GM18873 (cell line): ENCODE results near the gene LRRC74B.

Experiments used
- ATAC-seq: cut with Tn5 transposase; IDR thresholded peaks from one replicate; pipeline ENCODE4 v1.9.1; 2021; ENCODE audit warnings: mild to moderate bottlenecking, moderate library complexity, moderate number of reproducible peaks; ENCODE audit not compliant: unreplicated experiment, low FRiP score

Gene LRRC74B

DNA sequence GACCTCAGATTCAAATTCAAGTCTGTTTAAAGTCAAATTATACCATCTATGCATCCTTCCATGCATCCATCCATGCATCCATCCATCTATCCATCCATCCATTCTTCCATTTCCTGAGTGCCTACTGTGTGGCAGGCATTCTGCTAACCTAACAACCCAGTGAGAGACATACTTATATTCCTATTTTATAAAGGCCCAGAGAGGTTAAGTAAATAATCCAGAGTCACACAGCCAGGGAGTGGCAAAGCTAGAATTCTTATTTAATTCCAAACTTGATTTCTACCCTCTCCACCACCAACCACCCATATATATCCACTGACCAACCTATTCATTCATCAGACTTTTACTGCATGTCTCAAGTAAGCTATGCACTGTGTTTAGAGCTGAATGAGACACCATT, 53.8 kb downstream of the LRRC74B start:
- no peak for ATAC-seq

DNA sequence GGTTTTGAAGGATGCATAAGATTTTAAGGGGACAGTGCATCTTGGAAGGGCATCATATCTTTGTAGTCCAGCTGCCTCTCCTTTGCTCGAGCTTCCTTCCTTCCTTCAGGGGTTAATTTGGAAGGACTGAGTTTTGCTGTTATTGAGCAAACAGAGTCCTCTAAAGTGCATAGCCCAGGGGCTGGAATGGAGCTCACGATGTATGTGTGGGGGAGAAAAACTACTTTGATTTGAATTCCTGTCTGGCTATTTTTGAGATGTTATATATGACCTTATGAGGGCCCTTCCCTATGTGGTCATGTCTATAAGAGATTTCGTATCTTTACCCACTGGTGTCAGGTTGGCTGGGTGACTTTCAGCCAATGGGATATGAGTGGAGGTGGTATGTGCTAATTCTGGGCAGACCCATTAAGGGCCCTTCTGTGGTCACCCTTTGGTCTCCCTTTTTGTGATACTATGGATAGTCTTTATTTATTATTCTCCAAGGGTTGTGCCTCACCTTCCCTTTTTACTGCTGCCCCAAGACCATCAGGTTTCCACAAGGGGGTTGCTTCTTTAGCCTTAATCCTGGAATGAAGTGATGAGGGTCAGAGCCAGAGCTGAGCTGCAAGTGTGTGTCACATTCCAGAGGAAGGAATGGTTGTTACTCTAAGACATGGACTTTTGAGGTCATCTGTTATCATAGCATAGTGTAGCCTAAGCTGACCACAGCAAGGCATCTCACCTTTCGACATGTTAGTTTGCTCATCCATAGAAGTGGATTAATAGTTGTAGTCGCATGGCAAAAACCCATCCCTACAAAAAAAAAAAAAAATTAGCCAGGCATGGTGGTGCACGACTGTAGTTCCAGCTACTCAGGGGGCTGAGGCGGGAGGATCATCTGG, 54.6 kb downstream of the LRRC74B start:
- no peak for ATAC-seq

DNA sequence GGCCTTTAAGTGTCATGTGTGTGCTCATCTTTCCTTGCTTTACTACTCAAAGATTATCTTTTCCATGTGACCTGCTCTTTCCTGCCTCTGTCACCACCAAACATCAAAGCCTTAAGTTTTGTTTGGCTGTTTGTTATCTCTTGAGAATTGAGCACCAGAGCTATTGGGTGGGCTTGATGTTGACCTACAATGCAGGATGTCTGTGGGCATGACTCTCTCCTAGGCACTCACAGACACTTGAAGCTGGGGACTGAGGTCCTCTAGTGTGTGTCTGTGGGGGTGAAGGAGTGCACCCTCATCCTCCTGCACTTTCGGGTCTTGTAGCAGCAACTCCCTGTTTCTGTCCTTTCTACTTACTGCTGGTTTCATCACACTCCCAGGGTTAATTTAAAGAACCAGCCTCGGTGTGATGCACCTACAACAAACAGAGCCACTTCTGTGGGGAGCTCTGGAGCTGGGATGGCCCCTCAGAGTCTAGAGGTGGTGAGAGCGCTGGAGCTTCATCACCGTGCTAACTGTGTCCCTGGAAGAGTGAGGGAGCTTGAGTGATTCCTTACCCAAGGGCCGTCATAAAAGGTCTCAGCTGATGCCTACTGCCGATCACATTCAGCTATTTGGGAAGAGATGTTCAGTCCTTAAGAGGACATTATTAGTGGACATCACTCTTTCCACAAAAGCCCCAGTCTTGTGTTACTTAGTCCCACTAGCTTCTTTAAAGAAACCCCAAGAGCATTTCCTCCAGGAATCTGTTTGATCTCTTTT, 56.3 kb downstream of the LRRC74B start:
- ATAC-seq, result no peak

DNA sequence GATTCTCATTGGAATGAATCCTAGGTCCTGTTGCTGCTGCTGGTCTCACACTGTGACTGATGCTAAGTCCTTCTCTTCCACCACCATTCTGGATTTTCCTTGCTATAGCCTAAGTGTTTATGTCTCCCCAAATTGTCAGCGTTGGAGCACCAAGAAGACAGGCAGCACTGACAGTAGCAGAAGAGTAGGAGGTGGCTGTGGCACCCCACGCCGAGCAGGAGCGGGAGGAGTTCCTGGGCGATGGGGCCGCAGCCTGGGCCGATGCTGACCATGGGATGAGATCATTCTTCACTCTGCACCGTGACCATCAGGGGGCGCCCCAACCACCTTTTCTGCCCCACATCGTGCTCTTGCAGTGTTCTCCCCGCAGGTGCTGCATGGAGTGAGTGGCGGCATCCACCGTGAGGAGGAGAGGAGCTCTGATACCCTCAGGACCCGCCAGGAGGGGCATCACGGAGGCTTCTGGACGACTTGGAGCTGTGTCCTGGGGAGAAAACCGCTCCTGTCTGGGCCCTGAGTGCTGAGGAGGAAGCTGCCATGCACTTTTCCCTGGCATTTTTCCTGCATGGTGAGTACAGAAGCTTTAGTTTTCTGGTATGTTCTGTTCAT, 57.0 kb downstream of the LRRC74B start:
- no peak for ATAC-seq

DNA sequence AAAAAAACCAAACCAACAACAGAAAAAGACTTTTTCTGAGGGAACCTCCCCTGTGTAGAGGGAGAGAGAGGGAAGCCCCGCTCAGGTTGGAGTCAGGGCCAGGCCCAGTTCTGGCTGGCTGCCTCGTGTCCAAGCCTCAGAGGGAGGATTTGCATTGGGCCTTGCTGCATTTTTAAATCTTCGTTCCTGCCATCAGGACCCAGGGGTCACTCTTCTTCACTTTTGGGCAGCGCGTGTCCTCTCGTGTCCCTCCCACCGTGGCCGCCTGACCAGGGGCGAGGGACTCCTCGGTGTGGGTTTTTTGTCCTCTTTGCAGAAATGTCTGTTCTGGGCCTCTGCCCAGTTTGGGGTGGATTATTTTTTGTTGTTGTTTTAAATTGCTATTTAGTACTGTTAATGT, 57.9 kb downstream of the LRRC74B start:
- ATAC-seq, result no peak

DNA sequence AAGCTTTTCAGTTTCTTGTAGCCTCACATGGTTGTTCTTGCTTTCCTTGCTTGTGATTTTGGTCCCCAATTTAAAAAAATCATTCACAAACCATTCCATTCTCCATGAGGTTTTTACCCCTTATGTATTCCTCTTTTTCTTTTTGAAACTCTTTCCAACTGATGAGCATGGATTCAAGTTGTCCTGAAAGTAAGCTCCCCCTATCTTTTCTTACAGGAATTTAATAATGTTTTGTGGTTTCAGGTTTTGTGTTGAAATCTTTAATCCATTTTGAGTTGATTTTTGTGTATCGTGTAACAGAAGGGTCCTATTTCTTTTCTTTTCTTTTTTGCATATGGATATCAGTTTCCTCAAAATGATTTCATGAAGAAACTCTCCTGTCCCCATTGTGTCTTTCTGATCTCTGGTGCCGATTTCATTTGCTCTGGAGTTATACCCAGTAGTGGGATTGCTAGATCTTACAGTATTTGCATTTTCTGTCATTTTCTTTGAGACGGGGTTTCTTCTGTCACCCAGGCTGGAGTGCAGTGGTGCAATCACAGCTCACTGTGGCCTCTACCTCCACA, 58.5 kb downstream of the LRRC74B start:
- no peak for ATAC-seq

DNA sequence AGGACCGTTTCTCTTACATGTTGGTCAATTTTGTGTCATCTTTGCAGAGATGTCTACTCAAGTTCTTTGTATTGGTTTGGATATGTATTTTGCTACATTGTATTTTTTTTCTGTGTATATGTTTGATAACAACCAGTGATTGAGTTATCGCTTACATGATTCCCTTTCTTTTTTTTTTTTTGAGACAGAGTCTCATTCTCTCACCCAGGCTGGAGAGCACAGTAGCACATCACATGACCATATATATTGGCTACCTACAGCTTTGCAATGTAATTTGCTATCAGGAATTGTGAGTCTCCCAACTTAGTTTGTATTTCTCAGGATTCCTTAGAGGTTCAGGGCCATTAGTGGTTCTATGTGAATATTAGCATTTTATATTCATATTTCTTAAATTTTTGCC, 59.5 kb downstream of the LRRC74B start:
- no peak for ATAC-seq

DNA sequence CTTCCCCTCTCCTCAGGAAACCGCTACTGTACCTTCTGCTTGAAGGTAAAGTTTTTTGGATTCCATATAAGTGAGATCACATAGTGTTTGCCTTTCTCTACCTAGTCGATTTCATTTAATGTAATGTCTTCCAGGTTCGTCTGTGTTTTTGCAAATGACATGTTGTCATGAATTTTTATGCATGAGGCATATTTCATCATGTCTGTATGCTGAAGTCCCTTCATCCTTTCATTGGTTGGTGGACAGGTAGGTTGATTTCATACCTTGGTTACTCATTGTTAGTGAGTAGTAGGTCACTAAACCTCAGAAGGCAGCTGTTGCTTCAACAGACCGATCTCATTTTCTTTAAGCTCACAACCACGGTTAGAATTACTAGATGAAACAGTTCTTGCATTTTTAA, 60.3 kb downstream of the LRRC74B start:
- ATAC-seq, result no peak

DNA sequence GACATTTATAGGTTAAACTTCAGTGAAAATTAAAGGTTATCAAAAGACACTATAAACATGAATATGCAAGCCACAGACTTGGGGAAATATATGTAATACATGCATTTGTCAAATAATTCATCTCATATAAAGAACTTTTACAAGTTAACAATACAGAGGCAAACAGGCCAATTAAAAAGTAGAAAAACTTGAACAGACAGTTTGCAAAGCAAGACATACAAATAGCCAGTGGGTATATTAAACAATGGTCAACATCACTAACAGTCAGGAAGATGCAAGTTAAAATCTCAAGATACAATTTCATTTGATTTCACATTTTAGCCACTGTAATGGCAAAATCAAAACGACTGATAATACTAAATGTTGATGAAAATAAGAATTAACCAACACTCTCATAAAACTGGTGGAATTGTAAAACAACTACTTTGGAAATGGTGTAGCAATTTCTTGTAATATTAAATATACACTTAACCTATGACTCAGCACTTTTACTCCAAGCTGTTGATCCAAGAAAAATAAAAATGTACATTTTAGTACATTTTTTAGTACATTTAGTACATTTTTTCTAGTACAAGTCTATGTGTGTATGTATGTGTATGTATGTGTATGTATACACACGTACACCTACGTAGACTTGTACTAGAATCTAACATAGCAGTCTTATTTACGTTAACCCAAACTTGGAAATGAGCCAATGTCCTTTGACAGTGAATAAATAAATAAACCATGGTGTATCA, 62.8 kb downstream of the LRRC74B start:
- no peak for ATAC-seq
